ENCODE measurements around the gene MSH3.
"Not testable (repeated sequence)": the region's sequence is repeated elsewhere in the genome, so short reads cannot be mapped to it uniquely, and the experiment has no call there.

The MSH3 gene

GRCh38 chr5:80722916-80723315 lies 68.5 kb downstream of the MSH3 start:
- no peak overlapping the region for H3K4me3 ChIP-seq (ENCODE audit: low read depth, low read length)
- no peak for TF ChIP-seq CTCF (IDR thresholded peaks at IDR 0.05; ENCODE audit: control insufficient read depth, extremely low read depth, insufficient read depth)
- DNase-seq (ENCODE audit: low read depth), result no peak

GRCh38 chr5:80725446-80725845 lies 71.0 kb downstream of the MSH3 start:
- no peak overlapping the region for H3K4me3 ChIP-seq (ENCODE audit: low read depth, low read length)
- TF ChIP-seq CTCF (IDR thresholded peaks at IDR 0.05; ENCODE audit: control insufficient read depth, extremely low read depth, insufficient read depth), result no peak
- DNase-seq (ENCODE audit: low read depth), result no peak

- no peak for DNase-seq (ENCODE audit: low read depth)
These were observed 82.3 kb downstream of the MSH3 start for GRCh38 chr5:80736730-80737129.

GRCh38 chr5:80738466-80738865 lies 84.0 kb downstream of the MSH3 start:
- no peak for TF ChIP-seq CTCF (IDR thresholded peaks at IDR 0.05; ENCODE audit: control insufficient read depth, extremely low read depth, insufficient read depth)
- no peak for DNase-seq (ENCODE audit: low read depth)
- no peak overlapping the region for H3K4me3 ChIP-seq (ENCODE audit: low read depth, low read length)

More at GRCh38 chr5:80736730-80737129, 82.3 kb downstream of the MSH3 start:
- TF ChIP-seq CTCF (IDR thresholded peaks at IDR 0.05; ENCODE audit: control insufficient read depth, extremely low read depth, insufficient read depth), result no peak
- H3K4me3 ChIP-seq (ENCODE audit: low read depth, low read length), result no peak overlapping the region

- TF ChIP-seq CTCF (IDR thresholded peaks at IDR 0.05; ENCODE audit: control insufficient read depth, extremely low read depth, insufficient read depth), result no peak
- no peak overlapping the region for H3K4me3 ChIP-seq (ENCODE audit: low read depth, low read length)
- DNase-seq (ENCODE audit: low read depth), result no peak
These were observed 84.6 kb downstream of the MSH3 start for GRCh38 chr5:80739057-80739456.

- DNase-seq (ENCODE audit: low read depth), result no peak
- TF ChIP-seq CTCF (IDR thresholded peaks at IDR 0.05; ENCODE audit: control insufficient read depth, extremely low read depth, insufficient read depth), result no peak
- no peak overlapping the region for H3K4me3 ChIP-seq (ENCODE audit: low read depth, low read length)
These were observed 85.0 kb downstream of the MSH3 start for GRCh38 chr5:80739496-80739895.

- H3K4me3 ChIP-seq (ENCODE audit: low read depth, low read length), result no peak overlapping the region
- DNase-seq (ENCODE audit: low read depth), result no peak
- TF ChIP-seq CTCF (IDR thresholded peaks at IDR 0.05; ENCODE audit: control insufficient read depth, extremely low read depth, insufficient read depth), result no peak
These were observed 85.4 kb downstream of the MSH3 start for GRCh38 chr5:80739898-80740297.

GRCh38 chr5:80740488-80740887 lies 86.0 kb downstream of the MSH3 start:
- not testable (repeated sequence) for DNase-seq (ENCODE audit: low read depth); H3K4me3 ChIP-seq (ENCODE audit: low read depth, low read length)

Measured in LNCaP clone FGC (cell line).